LNCaP clone FGC (cell line): ENCODE data around the gene RAP2C.
"Not testable (repeated sequence)": the region's sequence is repeated elsewhere in the genome, so short reads cannot be mapped to it uniquely, and the experiment has no call there.

ENCODE experiments used
- DNase-seq: peaks from one replicate; pipeline ENCODE4 v3.0.0-alpha.2; 2011; ENCODE audit warnings: low read depth
- H3K4me3 ChIP-seq: 2 replicates; pipeline ENCODE4 v1.5.1; 2011; ENCODE audit warnings: mild to moderate bottlenecking, low read depth, low read length, control low read depth
- TF ChIP-seq, protein P1 (sequence below): IDR thresholded peaks from 2 replicates; pipeline ENCODE4 v1.5.1; 2012; ENCODE audit warnings: mild to moderate bottlenecking; ENCODE audit not compliant: control insufficient read depth, insufficient read depth; ENCODE audit errors: extremely low read depth

The RAP2C gene

DNA sequence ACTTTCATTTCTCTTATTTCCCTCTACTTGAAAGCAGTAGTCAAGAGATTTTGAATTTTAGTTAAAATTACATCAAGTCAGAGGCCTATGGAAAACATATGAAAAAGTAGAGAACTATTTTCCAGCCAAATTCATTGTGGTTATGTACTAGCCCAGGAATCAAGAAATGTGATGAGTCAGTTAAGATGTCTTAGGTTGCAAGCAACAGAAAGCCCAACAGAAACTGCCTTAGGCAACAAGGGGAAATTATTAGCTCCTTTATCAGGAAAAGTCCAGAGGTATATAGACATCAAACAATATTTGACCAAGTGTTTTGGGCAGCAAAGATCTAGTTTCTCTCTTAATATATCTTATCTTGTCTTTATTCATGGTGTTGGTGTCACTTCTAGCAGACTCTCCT lies 53.6 kb downstream of the RAP2C start:
- H3K4me3 ChIP-seq, result no peak overlapping the region
- DNase-seq, result no peak
- TF ChIP-seq, protein P1, sequence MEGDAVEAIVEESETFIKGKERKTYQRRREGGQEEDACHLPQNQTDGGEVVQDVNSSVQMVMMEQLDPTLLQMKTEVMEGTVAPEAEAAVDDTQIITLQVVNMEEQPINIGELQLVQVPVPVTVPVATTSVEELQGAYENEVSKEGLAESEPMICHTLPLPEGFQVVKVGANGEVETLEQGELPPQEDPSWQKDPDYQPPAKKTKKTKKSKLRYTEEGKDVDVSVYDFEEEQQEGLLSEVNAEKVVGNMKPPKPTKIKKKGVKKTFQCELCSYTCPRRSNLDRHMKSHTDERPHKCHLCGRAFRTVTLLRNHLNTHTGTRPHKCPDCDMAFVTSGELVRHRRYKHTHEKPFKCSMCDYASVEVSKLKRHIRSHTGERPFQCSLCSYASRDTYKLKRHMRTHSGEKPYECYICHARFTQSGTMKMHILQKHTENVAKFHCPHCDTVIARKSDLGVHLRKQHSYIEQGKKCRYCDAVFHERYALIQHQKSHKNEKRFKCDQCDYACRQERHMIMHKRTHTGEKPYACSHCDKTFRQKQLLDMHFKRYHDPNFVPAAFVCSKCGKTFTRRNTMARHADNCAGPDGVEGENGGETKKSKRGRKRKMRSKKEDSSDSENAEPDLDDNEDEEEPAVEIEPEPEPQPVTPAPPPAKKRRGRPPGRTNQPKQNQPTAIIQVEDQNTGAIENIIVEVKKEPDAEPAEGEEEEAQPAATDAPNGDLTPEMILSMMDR, result no peak

DNA sequence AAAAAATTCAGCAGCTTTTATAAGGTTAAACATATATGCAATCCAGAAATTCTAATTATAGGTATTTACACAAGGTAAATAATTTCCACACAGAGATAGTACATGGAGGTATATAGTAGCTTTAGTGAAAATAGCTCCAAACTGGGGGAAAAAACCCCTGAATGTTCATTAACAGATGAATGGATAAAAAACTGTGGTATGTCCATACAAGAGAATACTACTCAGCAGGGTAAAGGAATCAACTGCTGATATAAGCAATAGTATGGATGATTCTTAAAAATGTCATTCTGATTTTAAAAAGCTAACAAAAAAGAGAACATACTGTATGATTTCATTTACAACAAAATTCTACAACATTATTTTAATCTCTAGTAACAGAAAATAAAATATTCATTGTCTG lies 54.2 kb downstream of the RAP2C start:
- no peak for DNase-seq
- TF ChIP-seq, protein P1, result no peak
- no peak overlapping the region for H3K4me3 ChIP-seq

DNA sequence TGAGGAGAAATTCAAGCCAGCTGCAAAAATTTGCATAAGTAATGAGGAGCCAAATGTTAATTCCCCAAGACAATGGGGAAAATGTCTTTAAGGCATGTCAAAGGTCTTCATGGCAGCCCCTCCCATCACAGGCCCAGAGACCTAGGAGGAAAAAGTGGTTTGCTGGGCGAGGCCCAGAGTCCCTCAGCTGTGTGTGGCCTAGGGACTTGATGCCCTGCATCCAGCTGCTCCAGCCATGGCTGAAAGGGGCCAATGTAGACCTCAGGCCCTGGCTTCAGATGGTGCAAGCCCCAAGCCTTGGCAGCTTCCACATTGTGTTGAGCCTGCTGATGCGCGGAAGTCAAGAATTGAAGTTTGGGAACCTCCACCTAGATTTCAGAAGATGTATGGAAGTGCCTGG lies 56.2 kb downstream of the RAP2C start:
- H3K4me3 ChIP-seq, DNase-seq: not testable (repeated sequence)

DNA sequence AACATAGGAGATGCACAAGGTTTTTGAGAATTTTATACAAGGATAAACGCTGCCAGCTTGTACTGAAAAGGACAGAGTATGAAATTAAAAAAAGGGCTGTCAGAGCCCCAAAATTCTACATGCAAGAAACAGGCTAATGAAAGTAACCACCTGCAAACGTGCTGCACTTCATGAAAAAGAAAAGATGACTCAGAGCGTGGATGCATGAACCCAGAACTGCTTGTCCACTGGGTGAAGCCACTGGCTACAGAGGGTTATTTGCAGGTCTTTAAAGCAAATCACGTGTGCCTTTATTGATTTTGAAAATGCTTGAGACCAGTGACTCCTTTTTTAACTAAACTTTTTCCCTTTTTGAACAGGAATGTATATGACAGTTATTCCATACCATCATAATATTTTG lies 66.1 kb downstream of the RAP2C start:
- no peak overlapping the region for H3K4me3 ChIP-seq
- DNase-seq, result no peak
- TF ChIP-seq, protein P1, result no peak
